NCI-H524 treated with DMSO at 0.1 percent for 48 hours (cell line): ENCODE measurements around the gene CLIP2.
"Not testable (repeated sequence)": the region's sequence is repeated elsewhere in the genome, so short reads cannot be mapped to it uniquely, and the experiment has no call there.

Experiments used
- DNase-seq: peaks from one replicate; lab custom pipeline; 2025; lab: John Stamatoyannopoulos, UW

CLIP2 gene

GRCh38 chr7:74297516-74298233 is 8.5 kb downstream of the CLIP2 start:
- no peak for DNase-seq

- DNase-seq: no peak
Measured at GRCh38 chr7:74299401-74299800, 10.2 kb downstream of the CLIP2 start.

GRCh38 chr7:74300926-74301325 is 11.7 kb downstream of the CLIP2 start:
- DNase-seq: no peak

GRCh38 chr7:74302745-74303221 is 13.6 kb downstream of the CLIP2 start:
- DNase-seq: no peak

GRCh38 chr7:74304550-74304949 is 15.3 kb downstream of the CLIP2 start:
- no peak for DNase-seq

GRCh38 chr7:74306004-74306729 is 17.0 kb downstream of the CLIP2 start:
- no peak for DNase-seq

GRCh38 chr7:74306730-74307469 is 17.7 kb downstream of the CLIP2 start:
- DNase-seq: no peak

- DNase-seq: no peak
Measured at GRCh38 chr7:74307738-74308505, 18.7 kb downstream of the CLIP2 start.

- no peak for DNase-seq
Measured at GRCh38 chr7:74309181-74309580, 20.0 kb downstream of the CLIP2 start.

GRCh38 chr7:74311305-74311744 is 22.1 kb downstream of the CLIP2 start:
- no peak for DNase-seq

- no peak for DNase-seq
Measured at GRCh38 chr7:74312418-74313028, 23.3 kb downstream of the CLIP2 start.

GRCh38 chr7:74315891-74316290 is 26.7 kb downstream of the CLIP2 start:
- not testable (repeated sequence) for DNase-seq

GRCh38 chr7:74317146-74317782 is 28.1 kb downstream of the CLIP2 start:
- DNase-seq: no peak

- DNase-seq: no peak
Measured at GRCh38 chr7:74318043-74318442, 28.8 kb downstream of the CLIP2 start.

GRCh38 chr7:74320645-74321221 is 31.5 kb downstream of the CLIP2 start:
- DNase-seq: no peak

- not testable (repeated sequence) for DNase-seq
Measured at GRCh38 chr7:74322892-74323291, 33.7 kb downstream of the CLIP2 start.

- DNase-seq: no peak
Measured at GRCh38 chr7:74324531-74325209, 35.5 kb downstream of the CLIP2 start.

GRCh38 chr7:74325210-74325565 is 36.0 kb downstream of the CLIP2 start:
- DNase-seq: no peak

GRCh38 chr7:74329225-74329624 is 40.0 kb downstream of the CLIP2 start:
- no peak for DNase-seq
